ENCODE data around the gene HOXB7. TPM values are rescaled to one million over a fixed set of nuclear protein-coding genes. Genes with fewer than 3 reads are reported as not detected.

Gene HOXB7
- total RNA-seq, 2 donors from 2014 or later = 0.52 TPM; not detected in 1

DNA sequence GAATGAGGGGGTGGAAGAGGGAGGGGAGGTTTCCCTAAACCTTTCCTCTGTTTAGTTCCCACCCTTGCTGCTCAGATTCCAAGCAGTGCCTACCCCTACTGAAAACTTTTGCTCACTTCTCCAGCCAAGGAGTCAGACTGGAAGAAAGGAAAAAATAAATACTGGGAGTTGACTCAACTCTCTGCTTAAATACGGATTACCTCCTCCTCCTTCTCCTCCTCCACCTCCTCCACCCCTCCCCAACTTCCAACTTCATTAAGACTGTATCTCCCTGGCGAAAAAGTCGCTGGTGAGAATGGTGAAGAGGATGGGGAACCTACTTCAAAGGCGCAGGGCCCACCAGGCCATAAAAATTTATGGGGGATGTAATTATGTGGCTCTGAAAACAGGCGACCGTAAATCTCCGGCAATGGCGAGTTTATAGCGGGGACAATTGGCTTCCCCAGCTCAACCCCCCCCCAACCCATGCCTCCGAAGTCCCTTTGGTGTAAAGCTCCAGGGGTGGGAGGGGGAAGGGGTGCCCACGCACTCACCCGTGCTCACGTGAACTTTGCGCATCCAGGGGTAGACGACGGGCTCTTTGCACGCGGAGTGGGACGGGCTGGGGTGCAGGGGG, 33.4 kb downstream of the HOXB7 start:
- H3K4me3 ChIP-seq = no peak overlapping the region
- intact Hi-C loops (cut with DNase I) = no loop called here
- no peaks in the 10 kb centered on the region for H3K9me3 ChIP-seq
- 3 to 4% methylated on average over 10 to 19 of the region's 19 CpGs for WGBS, 2 donors
- TF ChIP-seq, protein P1, sequence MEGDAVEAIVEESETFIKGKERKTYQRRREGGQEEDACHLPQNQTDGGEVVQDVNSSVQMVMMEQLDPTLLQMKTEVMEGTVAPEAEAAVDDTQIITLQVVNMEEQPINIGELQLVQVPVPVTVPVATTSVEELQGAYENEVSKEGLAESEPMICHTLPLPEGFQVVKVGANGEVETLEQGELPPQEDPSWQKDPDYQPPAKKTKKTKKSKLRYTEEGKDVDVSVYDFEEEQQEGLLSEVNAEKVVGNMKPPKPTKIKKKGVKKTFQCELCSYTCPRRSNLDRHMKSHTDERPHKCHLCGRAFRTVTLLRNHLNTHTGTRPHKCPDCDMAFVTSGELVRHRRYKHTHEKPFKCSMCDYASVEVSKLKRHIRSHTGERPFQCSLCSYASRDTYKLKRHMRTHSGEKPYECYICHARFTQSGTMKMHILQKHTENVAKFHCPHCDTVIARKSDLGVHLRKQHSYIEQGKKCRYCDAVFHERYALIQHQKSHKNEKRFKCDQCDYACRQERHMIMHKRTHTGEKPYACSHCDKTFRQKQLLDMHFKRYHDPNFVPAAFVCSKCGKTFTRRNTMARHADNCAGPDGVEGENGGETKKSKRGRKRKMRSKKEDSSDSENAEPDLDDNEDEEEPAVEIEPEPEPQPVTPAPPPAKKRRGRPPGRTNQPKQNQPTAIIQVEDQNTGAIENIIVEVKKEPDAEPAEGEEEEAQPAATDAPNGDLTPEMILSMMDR (IDR thresholded peaks at IDR 0.05) = no peak
- DNase-seq = no peak
- no peak for ATAC-seq
- H3K27ac ChIP-seq = peak overlapping the region in 3 of 4 donors; percentile 4 to 55 (median 50)
- no peaks in the 10 kb centered on the region for H3K36me3 ChIP-seq (replicated peaks in 1 of 2; ENCODE audit: insufficient read depth in 1 of 2, low read depth in 2 of 2)
- peaks cover 0 to 59% of the 10 kb centered on the region in 2 donors for H3K27me3 ChIP-seq
- peaks cover 17% of the 10 kb centered on the region for H3K4me1 ChIP-seq

DNA sequence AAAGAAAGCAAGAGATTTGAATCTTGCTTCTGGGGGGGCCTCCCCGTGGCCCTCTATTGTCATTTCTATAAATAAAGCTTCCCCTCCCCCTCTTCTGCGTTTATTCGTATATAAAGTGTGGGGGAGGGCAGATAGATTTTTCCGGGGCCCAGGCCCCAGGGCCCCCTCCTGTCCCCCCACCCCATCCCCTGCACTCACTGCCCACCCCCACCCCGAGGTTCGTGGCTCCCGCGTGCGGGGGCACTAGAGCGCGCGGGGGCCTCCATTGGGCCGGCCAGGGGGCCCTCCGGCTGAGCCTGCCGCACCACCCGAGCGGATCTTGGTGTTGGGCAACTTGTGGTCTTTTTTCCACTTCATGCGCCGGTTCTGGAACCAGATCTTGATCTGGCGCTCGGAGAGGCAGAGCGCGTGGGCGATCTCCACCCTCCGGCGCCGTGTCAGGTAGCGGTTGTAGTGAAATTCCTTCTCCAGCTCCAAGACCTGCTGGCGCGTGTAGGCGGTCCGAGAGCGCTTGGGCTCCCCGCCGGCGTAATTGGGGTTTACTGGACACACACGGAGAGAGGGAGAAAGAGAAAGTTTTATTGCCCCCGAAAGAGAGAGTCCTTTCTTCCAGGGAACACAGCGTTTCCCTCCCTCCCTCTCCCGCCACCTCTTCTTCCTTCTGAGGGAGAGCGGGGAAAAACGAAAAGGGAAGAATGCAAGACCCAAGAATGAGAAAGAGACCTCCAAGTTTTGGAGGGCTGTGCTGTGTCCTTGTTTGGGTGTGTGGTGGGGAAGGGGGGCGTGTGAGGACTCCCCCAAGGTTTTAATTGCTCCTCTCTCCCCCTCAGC, 34.1 kb downstream of the HOXB7 start:
- ATAC-seq (no peak), DNase-seq (no peak)
- Histone ChIP-seq H3K27me3 (peaks cover 0 to 51% of the 10 kb centered on the region in 2 donors), H3K36me3 (replicated peaks in 1 of 2; ENCODE audit: insufficient read depth in 1 of 2, low read depth in 2 of 2) (no peaks in the 10 kb centered on the region), H3K4me1 (peaks cover 9% of the 10 kb centered on the region), H3K9me3 (no peaks in the 10 kb centered on the region), H3K4me3 (no peak overlapping the region), H3K27ac (peak overlapping the region in 3 of 4 donors; percentile 26 to 55 (median 50))
- intact Hi-C loops (cut with DNase I) = no loop called here
- no peak for TF ChIP-seq POLR2A (IDR thresholded peaks at IDR 0.05)
- TF ChIP-seq, protein P1 (IDR thresholded peaks at IDR 0.05) = no peak
- 3 to 12% methylated on average over 23 to 41 of the region's 43 CpGs for WGBS, 2 donors

DNA sequence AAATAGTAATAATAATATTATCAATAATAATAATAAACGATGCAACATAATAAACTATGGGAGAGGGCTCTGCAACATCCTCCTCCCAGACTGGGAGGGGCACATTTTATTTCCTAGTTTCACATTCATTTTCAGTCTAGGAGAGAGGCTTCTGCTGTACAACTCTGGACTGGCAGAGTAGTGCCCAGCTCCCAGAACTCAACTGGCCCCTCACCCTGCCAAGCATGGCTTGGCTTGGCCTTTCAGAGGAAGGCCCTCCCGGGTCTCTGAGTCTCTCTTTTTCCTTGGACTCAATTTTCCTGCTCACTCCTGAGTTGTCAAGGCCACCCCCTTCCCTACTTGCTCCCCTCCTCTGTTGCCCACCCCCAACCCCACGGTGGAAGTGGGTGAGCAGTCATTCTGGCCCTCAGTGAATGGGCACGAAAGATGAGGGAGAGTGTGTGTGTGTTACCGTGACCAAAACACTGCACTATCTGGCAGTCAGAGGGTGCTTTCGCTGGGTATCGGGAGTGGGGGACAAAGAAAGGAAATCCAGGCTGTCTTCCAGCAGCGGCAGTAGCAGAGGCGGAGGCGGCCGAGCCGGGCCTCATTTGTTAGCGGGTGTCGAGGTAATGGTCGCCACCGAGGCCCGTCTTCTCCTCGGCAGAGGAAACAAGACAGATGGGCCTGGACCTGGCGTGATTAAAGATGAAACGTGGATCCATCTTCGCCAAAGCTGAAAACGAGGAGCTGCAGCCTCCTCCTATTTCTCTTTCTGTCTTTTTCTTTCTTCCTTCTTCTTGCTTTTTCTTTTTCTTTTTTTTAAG, 34.9 kb downstream of the HOXB7 start:
- intact Hi-C loops (cut with DNase I) = no loop called here
- H3K4me1 ChIP-seq = peaks cover 9% of the 10 kb centered on the region
- no peak for DNase-seq

DNA sequence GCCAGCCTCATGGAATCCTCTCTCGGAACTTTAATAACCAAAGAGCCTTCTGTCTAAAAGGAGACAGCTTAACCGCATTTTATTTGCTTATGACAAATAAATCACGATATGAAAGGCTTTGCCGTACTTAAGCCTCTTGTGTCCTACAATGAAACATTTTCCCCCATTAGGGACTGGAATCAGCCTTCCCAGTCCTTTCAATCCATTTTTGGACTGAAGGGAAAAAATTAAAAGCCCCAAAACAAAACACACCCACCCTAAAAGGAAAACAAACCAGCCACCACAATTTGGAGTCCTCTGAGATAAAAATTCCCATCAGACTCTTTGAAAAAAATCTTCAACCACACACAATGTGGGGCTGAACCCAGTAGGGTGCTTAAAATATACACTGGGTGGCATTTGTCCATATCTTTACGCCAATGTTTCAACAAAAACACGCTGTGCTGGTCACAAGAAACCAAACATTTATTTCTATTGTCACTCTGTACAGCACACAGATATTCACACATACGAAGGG, 35.7 kb downstream of the HOXB7 start:
- no peak for DNase-seq
- Histone ChIP-seq H3K9me3 (no peaks in the 10 kb centered on the region), H3K4me3 (no peak overlapping the region), H3K4me1 (peaks cover 13% of the 10 kb centered on the region), H3K27me3 (peaks cover 0 to 43% of the 10 kb centered on the region in 2 donors), H3K36me3 (replicated peaks in 1 of 2; ENCODE audit: insufficient read depth in 1 of 2, low read depth in 2 of 2) (no peaks in the 10 kb centered on the region), H3K27ac (no peak overlapping the region)
- ATAC-seq = no peak
- intact Hi-C loops (cut with DNase I) = no loop called here
- WGBS, 2 donors = 17 to 18% methylated on average over 7 of the region's 7 CpGs
- no peak for TF ChIP-seq POLR2A (IDR thresholded peaks at IDR 0.05)
- TF ChIP-seq, protein P1 (IDR thresholded peaks at IDR 0.05) = no peak

More for the DNA sequence above, 34.9 kb downstream of the HOXB7 start:
- TF ChIP-seq POLR2A (IDR thresholded peaks at IDR 0.05) = no peak
- TF ChIP-seq, protein P1 (IDR thresholded peaks at IDR 0.05) = no peak
- H3K9me3 ChIP-seq = no peaks in the 10 kb centered on the region
- H3K27me3 ChIP-seq = peaks cover 0 to 43% of the 10 kb centered on the region in 2 donors
- no peaks in the 10 kb centered on the region for H3K36me3 ChIP-seq (replicated peaks in 1 of 2; ENCODE audit: insufficient read depth in 1 of 2, low read depth in 2 of 2)
- H3K27ac ChIP-seq = peak overlapping the region in 3 of 4 donors; percentile 26 to 48 (median 43)
- ATAC-seq = no peak
- WGBS, 2 donors = 8 to 16% methylated on average over 22 of the region's 22 CpGs
- no peak overlapping the region for H3K4me3 ChIP-seq
